Liver (tissue), 9 donors: Measurements from ENCODE around the gene PEAK3. TPM values are rescaled to one million over a fixed set of nuclear protein-coding genes. Genes with fewer than 3 reads are reported as not detected.
A peak's percentile ranks its signal among the peaks of the same experiment; 100 is the strongest.

Experiments used
- DNase-seq: peaks from one replicate; pipeline ENCODE4 v3.0.0-alpha.2; 2017; ENCODE audit warnings: low spot score
- H3K27ac ChIP-seq, 2 donors: one replicate each; pipeline ENCODE4 v1.7.0; 2013; ENCODE audit warnings: inconsistent platforms in 2 of 2, low read length in 2 of 2, control low read depth in 1 of 2, low read depth in 1 of 2, mild to moderate bottlenecking in 1 of 2
- H3K27me3 ChIP-seq, 4 donors: one replicate each; pipeline versions ENCODE4 v1.6.1 to v1.7.0; 2013; ENCODE audit warnings: low read length in 3 of 4, inconsistent platforms in 1 of 4, mild to moderate bottlenecking in 1 of 4, moderate library complexity in 1 of 4; ENCODE audit not compliant: control insufficient read depth in 4 of 4, insufficient read depth in 4 of 4
- H3K36me3 ChIP-seq, 4 donors: one replicate each; pipeline versions ENCODE4 v1.6.1 to v1.7.0; 2013; ENCODE audit warnings: low read length in 3 of 4, mild to moderate bottlenecking in 3 of 4, low read depth in 1 of 4, moderate library complexity in 1 of 4; ENCODE audit not compliant: control insufficient read depth in 4 of 4, insufficient read depth in 3 of 4
- H3K4me1 ChIP-seq, 4 donors: one replicate each; pipeline versions ENCODE4 v1.6.1 to v1.7.0; 2013; ENCODE audit warnings: low read length in 3 of 4, mild to moderate bottlenecking in 3 of 4, moderate library complexity in 1 of 4; ENCODE audit not compliant: control insufficient read depth in 4 of 4, insufficient read depth in 4 of 4
- H3K4me3 ChIP-seq, 3 donors: one replicate each; pipeline versions ENCODE4 v1.6.1 to v1.7.0; 2013; ENCODE audit warnings: low read length in 3 of 3, control low read depth in 1 of 3, low read depth in 1 of 3, mild to moderate bottlenecking in 1 of 3
- H3K9ac ChIP-seq, 2 donors: one replicate each; pipeline ENCODE4 v1.7.0; 2013; ENCODE audit warnings: low read length in 2 of 2, mild to moderate bottlenecking in 2 of 2, moderate library complexity in 2 of 2, control low read depth in 1 of 2, low read depth in 1 of 2
- H3K9me3 ChIP-seq, 4 donors: one replicate each; pipeline versions ENCODE4 v1.6.1 to v1.7.0; 2013; ENCODE audit warnings: low read length in 3 of 4; ENCODE audit not compliant: control insufficient read depth in 4 of 4
- EGR1 ChIP-seq, 2 donors: IDR thresholded peaks; 2 replicates each; pipeline ENCODE4 v1.6.1; 2016 to 2018; ENCODE audit warnings: antibody characterized with exemption in 2 of 2, low read depth in 2 of 2
- FOXA1 ChIP-seq: IDR thresholded peaks from 2 replicates; pipeline ENCODE4 v1.6.1; 2016; ENCODE audit warnings: antibody characterized with exemption
- FOXA2 ChIP-seq: IDR thresholded peaks from 2 replicates; pipeline ENCODE4 v1.6.1; 2016; ENCODE audit warnings: antibody characterized with exemption
- GABPA ChIP-seq, 2 donors: IDR thresholded peaks in 1 of 2; conservative IDR thresholded peaks in 1 of 2; 2 replicates each; pipeline ENCODE4 v1.6.1; 2016; ENCODE audit warnings: antibody characterized with exemption in 2 of 2, mild to moderate bottlenecking in 1 of 2, moderate library complexity in 1 of 2
- HNF4A ChIP-seq, 2 donors: conservative IDR thresholded peaks; 2 replicates each; pipeline ENCODE4 v1.6.1; 2016; ENCODE audit warnings: antibody characterized with exemption in 2 of 2, mild to moderate bottlenecking in 2 of 2
- HNF4G ChIP-seq: IDR thresholded peaks from 2 replicates; pipeline ENCODE4 v1.6.1; 2016; ENCODE audit warnings: antibody characterized with exemption
- JUND ChIP-seq, 2 donors: IDR thresholded peaks; 2 replicates each; pipeline ENCODE4 v1.6.1; 2016; ENCODE audit warnings: antibody characterized with exemption in 2 of 2
- RAD21 ChIP-seq, 2 donors: IDR thresholded peaks; 2 replicates each; pipeline ENCODE4 v1.6.1; 2016; ENCODE audit warnings: antibody characterized with exemption in 2 of 2, mild to moderate bottlenecking in 2 of 2
- RXRA ChIP-seq, 2 donors: IDR thresholded peaks; 2 replicates each; pipeline ENCODE4 v1.6.1; 2017 to 2018; ENCODE audit warnings: antibody characterized with exemption in 2 of 2, mild to moderate bottlenecking in 1 of 2
- SP1 ChIP-seq: IDR thresholded peaks from 2 replicates; pipeline ENCODE4 v1.6.1; 2018; ENCODE audit warnings: antibody characterized with exemption, mild to moderate bottlenecking
- TAF1 ChIP-seq: conservative IDR thresholded peaks from 2 replicates; pipeline ENCODE4 v1.6.1; 2016; ENCODE audit warnings: antibody characterized with exemption, mild to moderate bottlenecking
- YY1 ChIP-seq: IDR thresholded peaks from 2 replicates; pipeline ENCODE4 v1.6.1; 2016; ENCODE audit warnings: antibody characterized with exemption, mild to moderate bottlenecking
- WGBS: extraction: QIAGEN DNeasy Blood & Tissue Kit; methylation state at CpG from one replicate; pipeline ENCODE4 v1.1.7; 2013; 5-methylcytosine and 5-hydroxymethylcytosine counted together
- polyA plus RNA-seq, 2 donors: library from polyadenylated mRNA; stranded (reverse) in 1 of 2; unstranded in 1 of 2; fragments of 200-250 nt in 1 of 2; fragments of >200 nt in 1 of 2; fragmentation: Nextera tagmentation in 1 of 2; extraction: Ambion mirVana in 1 of 2; gene quantifications; one replicate each; pipeline versions ENCODE4 v1.2.1 to v1.2.3, GENCODE V29; 2013 to 2015
- total RNA-seq, 2 donors: library from RNA; depleted of rRNA; stranded (reverse); fragments of >200 nt; gene quantifications; one replicate each; pipeline ENCODE4 v1.2.3, GENCODE V29; 2014
- TF ChIP-seq, protein P1 (sequence below): IDR thresholded peaks from 2 replicates; pipeline ENCODE4 v1.6.1; 2016; ENCODE audit warnings: antibody characterized with exemption
- TF ChIP-seq, protein P2 (sequence below): IDR thresholded peaks from 2 replicates; pipeline ENCODE4 v1.6.1; 2016; ENCODE audit warnings: antibody characterized with exemption
- TF ChIP-seq, protein P3 (sequence below): IDR thresholded peaks from 2 replicates; pipeline ENCODE4 v1.6.1; 2016; ENCODE audit warnings: antibody characterized with exemption, mild to moderate bottlenecking
- donor health status: healthy.
- donor health status: healthy.
- donor health status: healthy.
- donor health status: healthy.
- donor health status: healthy.

Gene PEAK3
- total and polyA plus RNA-seq, 4 donors = 0.09 to 0.67 (median 0.31) TPM

DNA sequence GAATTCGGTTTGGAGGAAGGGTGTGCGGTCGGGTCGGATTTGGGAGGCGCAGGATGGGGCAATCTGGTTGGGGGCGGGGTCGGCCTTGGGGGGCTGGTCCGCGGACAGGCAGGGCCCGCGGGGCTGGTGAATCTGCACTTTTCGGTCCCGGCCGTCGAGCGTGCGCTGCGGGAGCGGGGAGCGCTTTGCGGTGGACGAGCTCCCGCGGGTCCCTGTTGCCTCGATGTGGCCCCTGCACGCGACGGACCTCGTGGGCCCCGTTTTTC is 11.9 kb downstream of the PEAK3 start:
- Histone ChIP-seq H3K4me1 (peaks cover 13 to 52% (median 38%) of the 10 kb centered on the region in 4 donors), H3K27ac (peak overlapping the region; percentile 88 to 98), H3K9me3 (no peaks in the 10 kb centered on the region), H3K4me3 (peak overlapping the region; percentile 74 to 91 (median 79)), H3K27me3 (no peaks in the 10 kb centered on the region), H3K9ac (peak overlapping the region; percentile 57 to 98), H3K36me3 (peaks cover 4 to 9% (median 8%) of the 10 kb centered on the region in 4 donors)
- no peak for TF ChIP-seq EGR1 (IDR thresholded peaks at IDR 0.05; ENCODE audit: low read depth in 2 of 2)
- no peak for TF ChIP-seq HNF4A (conservative IDR thresholded peaks at IDR 0.05)
- no peak for TF ChIP-seq YY1
- TF ChIP-seq FOXA2 = no peak
- no peak for TF ChIP-seq SP1
- no peak for TF ChIP-seq RXRA (IDR thresholded peaks at IDR 0.05)
- TF ChIP-seq RAD21 (IDR thresholded peaks at IDR 0.05) = no peak
- no peak for TF ChIP-seq FOXA1
- TF ChIP-seq JUND (IDR thresholded peaks at IDR 0.05) = no peak
- no peak for TF ChIP-seq GABPA (IDR thresholded peaks at IDR 0.05 in 1 of 2, conservative IDR thresholded peaks at IDR 0.05 in 1 of 2)
- TF ChIP-seq, protein P1, sequence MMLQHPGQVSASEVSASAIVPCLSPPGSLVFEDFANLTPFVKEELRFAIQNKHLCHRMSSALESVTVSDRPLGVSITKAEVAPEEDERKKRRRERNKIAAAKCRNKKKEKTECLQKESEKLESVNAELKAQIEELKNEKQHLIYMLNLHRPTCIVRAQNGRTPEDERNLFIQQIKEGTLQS = no peak
- DNase-seq = peak; percentile 72
- under 1% methylated on average over 30 of the region's 30 CpGs for WGBS

DNA sequence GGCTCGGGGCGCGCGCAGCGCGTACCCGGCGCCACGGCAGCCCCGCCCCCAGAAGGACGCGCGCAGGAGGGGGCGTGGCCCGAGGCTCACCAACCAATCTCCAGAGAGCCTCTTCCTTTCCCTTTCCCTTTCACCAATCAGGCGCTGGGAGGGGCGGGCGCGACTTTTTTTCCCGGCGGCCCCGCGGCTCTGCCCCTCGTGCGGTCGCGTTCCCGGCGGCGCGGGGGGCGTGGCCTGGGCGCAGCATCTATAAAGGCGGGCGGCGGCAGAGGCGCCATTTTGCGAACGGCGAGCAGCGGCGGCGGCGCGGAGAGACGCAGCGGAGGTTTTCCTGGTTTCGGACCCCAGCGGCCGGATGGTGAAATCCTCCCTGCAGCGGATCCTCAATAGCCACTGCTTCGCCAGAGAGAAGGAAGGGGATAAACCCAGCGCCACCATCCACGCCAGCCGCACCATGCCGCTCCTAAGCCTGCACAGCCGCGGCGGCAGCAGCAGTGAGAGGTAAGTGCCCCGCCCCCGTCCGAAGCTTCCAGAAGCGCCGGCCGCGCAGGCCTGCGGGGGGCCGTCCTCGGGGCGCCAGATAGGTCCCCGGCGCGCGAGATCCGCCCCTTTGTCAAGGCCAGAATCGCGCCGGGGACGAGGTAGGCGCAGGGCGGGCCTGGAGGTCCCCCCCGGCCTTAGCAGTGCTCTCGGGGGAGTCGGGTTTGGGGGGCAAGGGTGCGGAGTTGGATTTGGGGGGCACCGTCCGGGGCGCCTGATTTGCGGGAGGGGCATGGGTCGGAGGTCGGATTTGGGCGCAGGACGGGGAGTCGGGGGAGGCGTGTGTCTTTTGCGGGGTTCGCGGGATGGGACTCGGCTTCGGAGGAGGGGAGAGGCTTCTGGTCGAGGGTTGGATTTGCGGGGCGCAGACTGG is 12.5 kb downstream of the PEAK3 start:
- Histone ChIP-seq H3K27me3 (no peaks in the 10 kb centered on the region), H3K4me1 (peaks cover 13 to 50% (median 37%) of the 10 kb centered on the region in 4 donors), H3K4me3 (peak overlapping the region; percentile 74 to 91 (median 79)), H3K9ac (peak overlapping the region; percentile 57 to 98), H3K9me3 (no peaks in the 10 kb centered on the region), H3K27ac (peak overlapping the region; percentile 88 to 98), H3K36me3 (peaks cover 4 to 9% (median 8%) of the 10 kb centered on the region in 4 donors)
- TF ChIP-seq YY1 (peak; percentile 97), RXRA (IDR thresholded peaks at IDR 0.05) (no peak), HNF4G (no peak), GABPA (IDR thresholded peaks at IDR 0.05 in 1 of 2, conservative IDR thresholded peaks at IDR 0.05 in 1 of 2) (peak in 1 of 2 donors; percentile 30), TAF1 (peak; percentile 94), EGR1 (IDR thresholded peaks at IDR 0.05; ENCODE audit: low read depth in 2 of 2) (peak in 1 of 2 donors; percentile 6), SP1 (peak; percentile 71)
- TF ChIP-seq, protein P2, sequence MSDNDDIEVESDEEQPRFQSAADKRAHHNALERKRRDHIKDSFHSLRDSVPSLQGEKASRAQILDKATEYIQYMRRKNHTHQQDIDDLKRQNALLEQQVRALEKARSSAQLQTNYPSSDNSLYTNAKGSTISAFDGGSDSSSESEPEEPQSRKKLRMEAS = peak; percentile 8
- TF ChIP-seq, protein P3, sequence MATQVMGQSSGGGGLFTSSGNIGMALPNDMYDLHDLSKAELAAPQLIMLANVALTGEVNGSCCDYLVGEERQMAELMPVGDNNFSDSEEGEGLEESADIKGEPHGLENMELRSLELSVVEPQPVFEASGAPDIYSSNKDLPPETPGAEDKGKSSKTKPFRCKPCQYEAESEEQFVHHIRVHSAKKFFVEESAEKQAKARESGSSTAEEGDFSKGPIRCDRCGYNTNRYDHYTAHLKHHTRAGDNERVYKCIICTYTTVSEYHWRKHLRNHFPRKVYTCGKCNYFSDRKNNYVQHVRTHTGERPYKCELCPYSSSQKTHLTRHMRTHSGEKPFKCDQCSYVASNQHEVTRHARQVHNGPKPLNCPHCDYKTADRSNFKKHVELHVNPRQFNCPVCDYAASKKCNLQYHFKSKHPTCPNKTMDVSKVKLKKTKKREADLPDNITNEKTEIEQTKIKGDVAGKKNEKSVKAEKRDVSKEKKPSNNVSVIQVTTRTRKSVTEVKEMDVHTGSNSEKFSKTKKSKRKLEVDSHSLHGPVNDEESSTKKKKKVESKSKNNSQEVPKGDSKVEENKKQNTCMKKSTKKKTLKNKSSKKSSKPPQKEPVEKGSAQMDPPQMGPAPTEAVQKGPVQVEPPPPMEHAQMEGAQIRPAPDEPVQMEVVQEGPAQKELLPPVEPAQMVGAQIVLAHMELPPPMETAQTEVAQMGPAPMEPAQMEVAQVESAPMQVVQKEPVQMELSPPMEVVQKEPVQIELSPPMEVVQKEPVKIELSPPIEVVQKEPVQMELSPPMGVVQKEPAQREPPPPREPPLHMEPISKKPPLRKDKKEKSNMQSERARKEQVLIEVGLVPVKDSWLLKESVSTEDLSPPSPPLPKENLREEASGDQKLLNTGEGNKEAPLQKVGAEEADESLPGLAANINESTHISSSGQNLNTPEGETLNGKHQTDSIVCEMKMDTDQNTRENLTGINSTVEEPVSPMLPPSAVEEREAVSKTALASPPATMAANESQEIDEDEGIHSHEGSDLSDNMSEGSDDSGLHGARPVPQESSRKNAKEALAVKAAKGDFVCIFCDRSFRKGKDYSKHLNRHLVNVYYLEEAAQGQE = peak; percentile 93
- DNase-seq = peak; percentile 99
- under 1% methylated on average over 103 of the region's 103 CpGs for WGBS
